ENCODE data around the gene RENBP. TPM values are rescaled to one million over a fixed set of nuclear protein-coding genes. Genes with fewer than 3 reads are reported as not detected.

The RENBP gene
- total RNA-seq, 4 donors from 2014 or later: 4.6 to 13.1 (median 7.2) TPM; not detected in 1

DNA sequence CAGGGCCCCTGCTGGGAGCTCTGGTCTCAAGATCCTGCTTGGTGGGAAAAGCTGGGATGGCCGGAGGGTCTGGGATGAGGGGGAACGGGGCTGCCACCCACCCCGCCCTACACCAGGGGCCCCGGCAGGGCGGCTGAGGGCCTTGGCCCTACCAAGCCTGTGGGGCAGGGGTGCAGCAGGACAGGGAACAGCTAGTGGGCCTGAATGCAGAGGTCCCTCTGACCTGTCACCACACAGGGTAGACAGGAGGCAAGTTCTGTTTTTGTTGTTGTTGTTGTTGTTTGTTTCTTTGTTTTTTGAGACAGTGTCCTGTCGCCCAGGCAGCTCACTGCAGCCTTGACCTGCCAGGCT is 332 bp upstream of the RENBP start:
- intact Hi-C loops (cut with DNase I; ENCODE audit: low total_unique reads) (no loop called here), in situ Hi-C loops (cut with MboI; ENCODE audit: low pct_ligation_motif_present in 1 of 4, low pct_unique_long_range_greater_than_20kb in 1 of 4, low sequenced_read_pairs in 3 of 4) (loop anchor here in 1 of 4 donors (25.0 kb wide), 2 partner anchors 157 to 982 kb away; partner anchors contain the start of genes IDH3G, SRPK3 and SSR4)
- Histone ChIP-seq H3K27ac (peak overlapping the region in 3 of 4 donors; percentile 48 to 63 (median 51)), H3K4me3 (peak overlapping the region in 2 of 4 donors; percentile 23 to 42), H3K36me3 (no peaks in the 10 kb centered on the region), H3K27me3 (no peaks in the 10 kb centered on the region), H3K4me1 (peaks cover 0 to 10% (median 0%) of the 10 kb centered on the region in 4 donors), H3K9me3 (no peaks in the 10 kb centered on the region)
- no peak for DNase-seq
- WGBS, 2 donors (ENCODE audit: low coverage in 1 of 2): 51% methylated on average over 3 of the region's 6 CpGs; no CpG with 5 or more reads in 1 of the 2 donors
- TF ChIP-seq POLR2A (IDR thresholded peaks at IDR 0.05) (no peak), POLR2AphosphoS5 (IDR thresholded peaks at IDR 0.05) (no peak), EP300 (IDR thresholded peaks at IDR 0.05; ENCODE audit: low read depth) (no peak)
- TF ChIP-seq, protein P1, sequence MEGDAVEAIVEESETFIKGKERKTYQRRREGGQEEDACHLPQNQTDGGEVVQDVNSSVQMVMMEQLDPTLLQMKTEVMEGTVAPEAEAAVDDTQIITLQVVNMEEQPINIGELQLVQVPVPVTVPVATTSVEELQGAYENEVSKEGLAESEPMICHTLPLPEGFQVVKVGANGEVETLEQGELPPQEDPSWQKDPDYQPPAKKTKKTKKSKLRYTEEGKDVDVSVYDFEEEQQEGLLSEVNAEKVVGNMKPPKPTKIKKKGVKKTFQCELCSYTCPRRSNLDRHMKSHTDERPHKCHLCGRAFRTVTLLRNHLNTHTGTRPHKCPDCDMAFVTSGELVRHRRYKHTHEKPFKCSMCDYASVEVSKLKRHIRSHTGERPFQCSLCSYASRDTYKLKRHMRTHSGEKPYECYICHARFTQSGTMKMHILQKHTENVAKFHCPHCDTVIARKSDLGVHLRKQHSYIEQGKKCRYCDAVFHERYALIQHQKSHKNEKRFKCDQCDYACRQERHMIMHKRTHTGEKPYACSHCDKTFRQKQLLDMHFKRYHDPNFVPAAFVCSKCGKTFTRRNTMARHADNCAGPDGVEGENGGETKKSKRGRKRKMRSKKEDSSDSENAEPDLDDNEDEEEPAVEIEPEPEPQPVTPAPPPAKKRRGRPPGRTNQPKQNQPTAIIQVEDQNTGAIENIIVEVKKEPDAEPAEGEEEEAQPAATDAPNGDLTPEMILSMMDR (IDR thresholded peaks at IDR 0.05): no peak

DNA sequence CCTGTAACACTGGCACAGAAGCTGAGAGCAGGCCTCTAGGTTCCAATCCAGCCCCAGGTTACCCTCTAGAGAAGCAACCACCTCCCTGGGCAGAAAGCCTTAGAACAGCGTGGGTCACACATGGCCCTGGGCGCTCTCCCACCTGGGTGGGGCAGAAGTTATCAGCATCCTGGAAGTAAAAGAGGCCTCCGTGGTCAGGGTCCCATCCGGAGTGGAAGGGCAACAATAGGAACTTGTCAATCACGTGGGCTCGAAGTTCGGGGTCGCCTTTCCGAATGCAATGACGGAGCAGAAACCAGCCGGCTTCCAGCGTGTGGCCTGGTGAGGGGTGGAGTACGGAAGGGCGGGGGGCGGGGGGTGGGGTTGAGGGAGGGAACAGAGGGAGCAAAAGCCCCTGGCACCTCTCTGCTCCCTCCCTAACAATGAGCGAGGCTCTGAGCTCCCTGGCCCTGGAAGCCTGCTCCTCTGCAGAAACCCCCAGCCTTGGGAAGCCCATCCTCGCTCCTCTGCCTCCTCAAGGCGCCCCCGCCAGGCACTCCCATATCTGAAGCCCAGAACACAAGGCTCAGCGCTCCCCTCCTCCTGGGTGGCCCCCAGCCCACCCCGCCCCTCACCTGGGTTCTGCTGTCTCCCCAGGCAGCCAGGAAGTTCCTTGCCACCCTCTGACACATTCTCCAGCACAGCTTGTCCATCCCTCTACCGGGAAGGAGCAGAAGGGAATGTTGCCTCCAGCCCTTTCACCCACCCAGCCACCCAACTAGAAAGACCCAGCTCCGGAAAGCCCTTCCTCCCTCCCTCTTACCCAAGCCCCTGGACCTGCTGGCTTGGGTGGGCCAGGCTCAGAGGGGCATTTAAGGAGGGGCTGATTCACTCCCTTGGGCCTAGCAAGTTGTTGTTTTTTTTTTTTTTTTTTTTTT is 2.8 kb downstream of the RENBP start:
- intact Hi-C loops (cut with DNase I; ENCODE audit: low total_unique reads) (no loop called here), in situ Hi-C loops (cut with MboI; ENCODE audit: low pct_ligation_motif_present in 1 of 4, low pct_unique_long_range_greater_than_20kb in 1 of 4, low sequenced_read_pairs in 3 of 4) (loop anchor here in 1 of 4 donors (25.0 kb wide), 2 partner anchors 154 to 979 kb away; partner anchors contain the start of genes IDH3G, SRPK3 and SSR4)
- Histone ChIP-seq H3K4me3 (no peak overlapping the region), H3K9me3 (no peaks in the 10 kb centered on the region), H3K27ac (no peak overlapping the region), H3K4me1 (peaks cover 0 to 5% (median 0%) of the 10 kb centered on the region in 4 donors), H3K27me3 (no peaks in the 10 kb centered on the region), H3K36me3 (no peaks in the 10 kb centered on the region)
- WGBS, 2 donors (ENCODE audit: low coverage in 1 of 2): 66% methylated on average over 23 of the region's 23 CpGs; no CpG with 5 or more reads in 1 of the 2 donors
- no peak for TF ChIP-seq POLR2A (IDR thresholded peaks at IDR 0.05)
- TF ChIP-seq POLR2AphosphoS5 (IDR thresholded peaks at IDR 0.05): no peak
- TF ChIP-seq, protein P1 (IDR thresholded peaks at IDR 0.05): no peak
- no peak for TF ChIP-seq EP300 (IDR thresholded peaks at IDR 0.05; ENCODE audit: low read depth)
- DNase-seq: no peak

DNA sequence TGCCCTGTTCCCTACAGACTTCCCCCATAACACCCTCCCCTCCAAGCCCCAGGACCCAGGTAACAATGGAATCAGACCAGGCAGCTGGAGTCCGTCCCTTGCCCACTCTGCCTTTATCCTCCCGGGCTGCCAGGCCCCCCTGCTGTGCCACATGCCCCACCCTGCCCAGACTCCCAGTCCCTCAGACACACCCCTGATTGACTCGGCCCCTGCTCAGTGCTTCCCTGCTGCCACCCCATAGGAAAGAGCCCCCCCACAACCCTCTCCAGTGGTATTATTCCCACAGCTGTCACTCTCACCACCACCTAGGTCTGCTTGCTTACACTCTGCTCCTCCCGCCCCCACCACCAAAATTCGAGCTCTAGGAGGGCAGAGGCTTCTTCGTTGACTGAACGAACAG is 4.9 kb downstream of the RENBP start:
- H3K9me3 ChIP-seq: no peaks in the 10 kb centered on the region
- in situ Hi-C loops (cut with MboI; ENCODE audit: low pct_ligation_motif_present in 1 of 4, low pct_unique_long_range_greater_than_20kb in 1 of 4, low sequenced_read_pairs in 3 of 4) (loop anchor here in 1 of 4 donors (25.0 kb wide), 2 partner anchors 152 to 977 kb away; partner anchors contain the start of genes IDH3G, SRPK3 and SSR4), intact Hi-C loops (cut with DNase I; ENCODE audit: low total_unique reads) (no loop called here)
- no peak for TF ChIP-seq POLR2A (IDR thresholded peaks at IDR 0.05)
- TF ChIP-seq POLR2AphosphoS5 (IDR thresholded peaks at IDR 0.05): no peak
- no peaks in the 10 kb centered on the region for H3K36me3 ChIP-seq
- no peak for DNase-seq
- H3K27ac ChIP-seq: no peak overlapping the region
- 64% methylated on average over 7 of the region's 7 CpGs; no CpG with 5 or more reads in 1 of the 2 donors for WGBS, 2 donors (ENCODE audit: low coverage in 1 of 2)
- H3K27me3 ChIP-seq: no peaks in the 10 kb centered on the region
- no peak overlapping the region for H3K4me3 ChIP-seq
- peaks cover 3 to 10% (median 4%) of the 10 kb centered on the region in 4 donors for H3K4me1 ChIP-seq

DNA sequence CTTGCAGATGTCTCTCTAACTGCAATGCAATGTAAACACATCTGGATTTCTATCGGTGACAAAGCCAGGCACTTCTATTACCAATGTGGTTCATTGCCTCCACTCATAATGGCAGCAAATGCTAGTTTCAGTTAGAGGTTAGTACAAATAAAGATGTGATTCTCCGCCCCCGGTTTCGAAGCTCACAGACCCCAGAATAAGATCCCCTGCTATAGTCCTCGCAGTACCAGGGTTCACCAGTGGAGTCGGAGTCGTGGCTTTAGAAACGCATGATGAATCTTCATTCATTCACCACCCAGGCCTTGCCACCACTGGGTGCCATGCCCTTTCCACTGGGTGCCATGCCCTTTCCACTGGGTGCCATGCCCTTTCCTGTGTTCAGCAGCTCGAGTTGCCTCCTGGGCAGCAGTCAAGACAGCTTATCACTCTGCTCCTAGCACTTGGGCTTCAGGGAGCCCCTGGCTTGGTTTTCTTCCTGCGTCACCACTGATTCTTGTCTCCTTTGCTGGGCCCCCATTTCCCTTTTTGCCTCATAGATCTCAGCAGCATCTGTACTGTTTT is 6.1 kb downstream of the RENBP start:
- Histone ChIP-seq H3K9me3 (no peaks in the 10 kb centered on the region), H3K27me3 (no peaks in the 10 kb centered on the region), H3K27ac (no peak overlapping the region), H3K4me1 (peaks cover 3 to 15% (median 9%) of the 10 kb centered on the region in 4 donors), H3K4me3 (no peak overlapping the region), H3K36me3 (no peaks in the 10 kb centered on the region)
- intact Hi-C loops (cut with DNase I; ENCODE audit: low total_unique reads) (no loop called here), in situ Hi-C loops (cut with MboI; ENCODE audit: low pct_ligation_motif_present in 1 of 4, low pct_unique_long_range_greater_than_20kb in 1 of 4, low sequenced_read_pairs in 3 of 4) (loop anchor here in 1 of 4 donors (25.0 kb wide), 2 partner anchors 151 to 976 kb away; partner anchors contain the start of genes IDH3G, SRPK3 and SSR4)
- WGBS, 2 donors (ENCODE audit: low coverage in 1 of 2): 40 to 68% methylated on average over 1 to 10 of the region's 10 CpGs
- no peak for TF ChIP-seq POLR2AphosphoS5 (IDR thresholded peaks at IDR 0.05)
- no peak for TF ChIP-seq EP300 (IDR thresholded peaks at IDR 0.05; ENCODE audit: low read depth)
- TF ChIP-seq, protein P1 (IDR thresholded peaks at IDR 0.05): no peak
- no peak for TF ChIP-seq POLR2A (IDR thresholded peaks at IDR 0.05)
- DNase-seq: no peak
